ENCODE results near the gene ALKBH7. TPM values are rescaled to one million over a fixed set of nuclear protein-coding genes. Genes with fewer than 3 reads are reported as not detected.

The ALKBH7 gene
- total and polyA plus RNA-seq, 2 donors from 2014 or later, result 70.3 to 175 TPM

- Histone ChIP-seq H3K27ac (ENCODE audit: low read depth in 2 of 2, low read length in 2 of 2) (peak overlapping the region; percentile 99), H3K9ac (ENCODE audit: low read length in 3 of 3) (peak overlapping the region in 1 of 3 donors; percentile 31), H3K9me3 (ENCODE audit: control insufficient read depth in 2 of 3, insufficient read depth in 1 of 3, low read length in 3 of 3) (no peaks in the 10 kb centered on the region), H3K36me3 (ENCODE audit: control insufficient read depth in 2 of 3, insufficient read depth in 3 of 3, low read length in 3 of 3) (peaks cover 0 to 3% (median 0%) of the 10 kb centered on the region in 3 donors), H3K4me3 (ENCODE audit: low read length in 3 of 3) (peak overlapping the region; percentile 64 to 85 (median 68)), H3K4me1 (ENCODE audit: control insufficient read depth in 2 of 3, insufficient read depth in 2 of 3, low read depth in 1 of 3, low read length in 3 of 3) (peaks cover 0 to 6% (median 0%) of the 10 kb centered on the region in 3 donors), H3K27me3 (ENCODE audit: control insufficient read depth, insufficient read depth, low read length) (no peaks in the 10 kb centered on the region)
- intact Hi-C loops (cut with DNase I), result no loop called here
- FAIRE-seq (no peak), DNase-seq (peak; percentile 98 to 100 (median 99))
- TF ChIP-seq CTCF (IDR thresholded peaks at IDR 0.05; ENCODE audit: borderline replicate concordance, extremely low read depth, insufficient read depth), result no peak
These were observed 660 bp downstream of the ALKBH7 start for GRCh38 chr19:6373096-6373812.

- DNase-seq, result no peak
- TF ChIP-seq CTCF (IDR thresholded peaks at IDR 0.05; ENCODE audit: borderline replicate concordance, extremely low read depth, insufficient read depth), result no peak
- Histone ChIP-seq H3K36me3 (ENCODE audit: control insufficient read depth in 2 of 3, insufficient read depth in 3 of 3, low read length in 3 of 3) (peaks cover 0 to 3% (median 0%) of the 10 kb centered on the region in 3 donors), H3K27me3 (ENCODE audit: control insufficient read depth, insufficient read depth, low read length) (no peaks in the 10 kb centered on the region), H3K4me1 (ENCODE audit: control insufficient read depth in 2 of 3, insufficient read depth in 2 of 3, low read depth in 1 of 3, low read length in 3 of 3) (peaks cover 0 to 8% (median 0%) of the 10 kb centered on the region in 3 donors), H3K9me3 (ENCODE audit: control insufficient read depth in 2 of 3, insufficient read depth in 1 of 3, low read length in 3 of 3) (no peaks in the 10 kb centered on the region), H3K4me3 (ENCODE audit: low read length in 3 of 3) (peak overlapping the region; percentile 32 to 53 (median 38)), H3K27ac (ENCODE audit: low read depth in 2 of 2, low read length in 2 of 2) (peak overlapping the region; percentile 22 to 41), H3K9ac (ENCODE audit: low read length in 3 of 3) (no peak overlapping the region)
- FAIRE-seq, result no peak
- intact Hi-C loops (cut with DNase I), result no loop called here
These were observed 1.2 kb downstream of the ALKBH7 start for GRCh38 chr19:6373813-6374108.

- TF ChIP-seq CTCF (IDR thresholded peaks at IDR 0.05; ENCODE audit: borderline replicate concordance, extremely low read depth, insufficient read depth), result no peak
These were observed 1.6 kb downstream of the ALKBH7 start for GRCh38 chr19:6374161-6374709.

More at GRCh38 chr19:6374161-6374709, 1.6 kb downstream of the ALKBH7 start:
- peak in 2 of 5 donors; percentile 77 to 85 for DNase-seq
- no peak for FAIRE-seq
- intact Hi-C loops (cut with DNase I), result no loop called here
- no peak overlapping the region for H3K9ac ChIP-seq (ENCODE audit: low read length in 3 of 3)
- no peaks in the 10 kb centered on the region for H3K27me3 ChIP-seq (ENCODE audit: control insufficient read depth, insufficient read depth, low read length)
- H3K36me3 ChIP-seq (ENCODE audit: control insufficient read depth in 2 of 3, insufficient read depth in 3 of 3, low read length in 3 of 3), result peaks cover 0 to 2% (median 0%) of the 10 kb centered on the region in 3 donors
- H3K4me3 ChIP-seq (ENCODE audit: low read length in 3 of 3), result peak overlapping the region in 2 of 3 donors; percentile 32 to 53
- H3K4me1 ChIP-seq (ENCODE audit: control insufficient read depth in 2 of 3, insufficient read depth in 2 of 3, low read depth in 1 of 3, low read length in 3 of 3), result peaks cover 0 to 8% (median 0%) of the 10 kb centered on the region in 3 donors
- peak overlapping the region in 1 of 2 donors; percentile 41 for H3K27ac ChIP-seq (ENCODE audit: low read depth in 2 of 2, low read length in 2 of 2)
- H3K9me3 ChIP-seq (ENCODE audit: control insufficient read depth in 2 of 3, insufficient read depth in 1 of 3, low read length in 3 of 3), result no peaks in the 10 kb centered on the region

Data from kidney (tissue), 14 donors.